HG02943 (cell line): ENCODE measurements around the gene HIVEP3.

Experiments
- ATAC-seq: cut with Tn5 transposase; IDR thresholded peaks from one replicate; pipeline ENCODE4 v1.9.1; 2021; ENCODE audit warnings: mild to moderate bottlenecking, low read depth, moderate library complexity; ENCODE audit not compliant: unreplicated experiment

Gene HIVEP3

DNA sequence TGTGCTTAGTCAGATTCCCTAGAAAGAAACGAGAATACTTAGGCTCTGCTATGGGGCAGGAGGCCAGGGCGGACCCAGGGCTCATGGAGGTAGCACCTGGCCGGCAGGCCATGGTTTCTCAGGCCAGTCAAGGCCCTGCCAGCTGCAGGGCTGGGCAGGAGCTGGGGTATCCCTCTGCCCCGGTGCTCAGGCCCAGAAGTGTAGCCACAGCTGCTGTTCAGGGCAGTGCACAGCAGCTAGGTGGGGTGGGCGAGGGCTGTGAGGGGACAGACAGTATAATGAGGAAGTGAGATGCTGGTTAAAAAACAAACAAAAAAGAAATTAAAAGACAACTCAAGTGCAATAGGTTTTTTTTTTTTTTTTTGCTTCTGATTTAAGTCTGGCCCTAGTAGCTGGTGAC lies 400.3 kb downstream of the HIVEP3 start:
- no peak for ATAC-seq

DNA sequence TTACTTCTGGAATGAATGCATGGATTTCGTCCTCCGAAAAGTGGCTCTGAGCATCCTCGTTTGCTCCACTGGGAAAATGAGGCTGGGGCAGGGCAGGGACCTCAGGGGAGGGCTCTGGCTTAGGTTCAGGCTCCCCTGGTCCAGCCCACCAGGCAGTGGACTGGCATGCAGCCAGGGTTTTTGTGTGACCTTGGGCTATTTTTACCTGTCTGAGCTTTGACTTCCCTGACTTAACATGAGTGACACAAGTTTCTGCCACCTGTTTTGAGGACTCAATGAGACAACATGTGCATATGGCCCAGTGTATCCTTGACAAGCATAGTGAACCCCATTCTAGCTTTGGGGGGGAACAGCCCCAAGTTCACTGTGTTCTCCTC lies 401.7 kb downstream of the HIVEP3 start:
- ATAC-seq, result no peak

DNA sequence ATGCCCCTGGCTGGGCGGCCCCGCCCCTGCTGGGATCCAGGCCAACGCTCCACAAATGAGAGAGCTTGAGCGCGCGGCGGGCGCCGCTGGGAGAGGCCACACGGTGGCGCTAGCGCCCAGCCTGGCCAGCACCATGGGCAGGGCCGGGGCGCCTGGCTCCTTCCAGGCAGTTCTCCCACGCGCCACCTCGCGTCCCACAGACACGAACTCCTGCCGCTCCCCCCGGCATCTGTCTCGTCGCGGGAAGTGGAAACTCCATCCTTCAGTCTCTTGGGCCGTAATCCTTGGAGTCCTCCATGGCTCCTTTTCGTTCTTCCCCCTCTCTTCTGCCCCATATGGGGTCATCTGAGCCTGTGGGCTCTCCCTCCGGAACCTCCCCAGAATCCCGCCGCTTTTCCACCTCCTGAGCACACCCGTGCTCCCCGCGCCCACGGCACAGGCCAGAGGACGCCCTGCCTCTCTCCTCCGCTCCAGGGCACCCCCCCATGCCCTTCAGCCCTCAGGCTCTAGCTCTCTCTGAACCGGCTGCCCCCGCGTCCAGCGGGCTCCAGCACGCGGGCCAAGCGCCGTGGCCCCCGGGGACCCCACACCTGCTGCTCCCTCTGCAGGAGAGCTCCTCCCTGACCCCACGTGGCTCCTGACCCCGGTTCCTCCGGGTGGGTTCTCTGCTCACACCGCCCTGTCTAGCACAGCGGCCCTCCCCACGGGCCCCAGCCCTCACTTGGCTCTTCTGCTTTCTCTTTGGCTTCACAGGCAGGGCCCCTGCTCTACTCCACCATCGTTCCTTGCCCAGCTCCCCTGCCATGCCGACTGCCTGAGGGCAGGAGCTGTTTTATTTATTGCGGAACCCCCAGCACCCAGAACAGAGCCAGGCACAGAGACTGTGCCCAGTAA lies 402.3 kb downstream of the HIVEP3 start:
- ATAC-seq, result peak; percentile 56

DNA sequence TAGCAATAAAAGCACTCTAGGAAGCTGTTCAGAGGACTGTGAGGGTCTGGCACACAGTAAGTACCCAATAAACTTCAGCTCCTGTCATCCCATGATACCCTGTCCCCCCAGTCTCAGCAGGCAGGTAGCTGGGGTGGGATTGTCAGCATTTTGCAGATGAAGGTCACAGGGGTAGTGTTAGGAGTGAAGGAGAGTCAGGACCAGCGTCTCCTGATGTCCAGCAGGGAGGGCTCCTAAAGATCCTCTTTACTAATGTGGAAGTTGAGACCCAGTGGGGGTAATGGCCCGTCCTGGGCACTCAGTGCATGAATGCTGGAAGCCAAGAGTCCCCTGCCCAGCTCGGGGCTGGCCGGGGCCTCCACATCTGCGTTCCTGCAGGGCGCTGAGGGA lies 402.9 kb downstream of the HIVEP3 start:
- ATAC-seq, result no peak

DNA sequence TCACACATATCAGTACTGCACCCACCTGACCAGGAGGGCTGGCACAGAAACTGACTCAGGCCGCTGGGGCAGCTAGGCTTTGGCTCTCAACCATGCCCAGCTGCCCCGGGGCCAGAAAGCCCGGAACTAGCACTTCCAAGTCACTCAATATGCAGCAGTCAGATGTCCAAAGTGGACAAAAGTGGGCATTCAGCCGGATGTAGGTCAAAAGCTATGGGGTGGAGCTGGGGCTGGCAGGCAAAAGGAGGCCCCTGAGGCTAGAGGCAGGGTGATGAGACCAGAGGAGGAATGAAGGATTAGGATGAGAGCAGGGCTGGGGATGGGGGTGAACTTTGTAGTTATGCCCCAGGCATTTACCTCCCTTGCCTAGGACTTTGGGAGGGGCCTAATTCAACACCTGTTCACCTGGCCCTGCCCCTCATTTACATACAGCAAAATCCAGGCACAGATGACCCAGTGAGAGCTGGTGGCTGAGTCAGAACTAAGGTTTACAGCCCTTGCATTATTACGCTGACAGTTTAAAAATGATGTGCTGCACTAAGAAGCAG lies 403.5 kb downstream of the HIVEP3 start:
- ATAC-seq, result no peak

DNA sequence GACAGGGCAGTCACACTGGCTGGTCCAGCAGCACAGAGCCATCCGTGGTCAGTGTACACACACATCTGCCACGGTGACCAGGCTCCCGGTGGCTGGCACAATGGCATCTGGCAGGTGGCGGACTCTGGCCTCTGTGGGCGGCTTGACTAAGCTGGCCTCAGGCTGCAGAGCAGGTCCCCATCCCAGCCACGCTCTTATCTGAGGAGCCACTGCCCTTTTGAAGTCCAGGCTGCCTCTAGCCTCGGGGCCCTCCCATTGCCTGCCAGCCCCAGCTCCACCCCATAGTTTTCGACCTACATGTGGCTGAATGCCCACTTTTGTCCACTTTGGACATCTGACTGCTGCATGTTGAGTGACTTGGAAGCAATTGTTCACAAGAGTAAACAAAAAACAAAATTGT lies 404.3 kb downstream of the HIVEP3 start:
- no peak for ATAC-seq

DNA sequence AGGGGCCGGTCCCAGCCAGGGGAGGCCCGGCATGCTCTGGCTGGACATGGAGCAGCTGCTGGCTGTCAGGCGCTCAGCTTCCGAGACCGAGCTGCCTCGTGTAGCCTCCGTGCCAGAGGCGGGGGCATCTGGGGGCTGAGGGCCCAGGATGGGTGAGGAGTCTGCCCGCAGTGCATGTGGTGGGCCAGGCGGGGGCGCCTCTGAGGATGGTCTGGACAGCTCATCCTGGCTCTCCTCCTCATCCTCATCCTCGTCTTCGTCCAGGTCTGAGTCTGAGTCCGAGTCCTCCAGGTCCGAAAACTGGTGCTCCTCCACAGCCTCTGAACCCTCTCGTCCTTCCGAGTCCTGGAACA lies 405.4 kb downstream of the HIVEP3 start:
- ATAC-seq, result no peak

DNA sequence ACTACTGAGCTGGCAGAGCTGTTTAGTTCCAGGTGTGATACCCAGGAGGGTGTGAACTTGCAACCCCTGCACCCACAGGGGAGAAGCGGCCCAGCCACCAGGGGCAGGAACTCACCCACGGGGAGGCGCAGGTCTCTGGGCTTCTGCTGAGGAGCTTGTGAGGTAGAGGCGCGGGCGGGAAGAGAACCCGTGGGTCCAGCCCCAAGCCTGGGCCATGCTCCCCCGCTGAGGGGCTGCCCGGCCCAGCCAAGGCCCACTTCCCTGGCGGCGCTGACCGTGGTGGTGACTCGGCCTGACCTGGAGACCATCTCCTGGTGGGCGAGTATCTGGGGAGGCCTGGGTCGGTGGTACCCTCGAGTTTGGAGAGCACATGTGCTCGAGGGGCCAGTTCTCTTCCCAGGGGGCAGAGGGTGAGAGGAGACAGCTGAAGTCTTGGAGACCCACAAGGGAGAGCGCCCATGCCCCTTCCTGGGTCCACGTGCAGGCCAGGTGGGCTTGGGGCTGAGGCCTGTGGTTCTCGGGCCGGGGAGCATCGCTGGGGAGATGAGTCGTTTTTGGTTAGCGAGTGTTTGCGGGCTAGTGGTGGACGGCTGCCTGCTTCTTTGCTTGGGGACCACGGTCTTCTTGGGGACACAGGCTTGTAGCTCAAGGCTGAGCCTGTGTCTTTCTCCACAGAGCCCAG lies 405.9 kb downstream of the HIVEP3 start:
- ATAC-seq, result no peak

DNA sequence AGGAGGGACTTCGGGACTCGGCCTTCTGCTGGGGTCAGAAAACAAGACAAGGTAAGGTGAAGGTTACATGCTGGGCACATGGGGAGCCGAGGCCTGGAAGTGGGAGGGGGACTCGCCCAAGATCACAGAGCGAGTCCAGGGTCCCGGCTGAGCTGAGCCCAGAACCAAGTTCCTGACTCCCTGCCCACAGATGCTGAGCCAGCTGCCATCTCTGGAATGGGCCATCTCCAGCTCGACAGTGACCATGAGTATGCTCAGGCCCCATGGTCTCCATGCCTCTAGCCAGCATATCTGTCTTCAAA lies 407.5 kb downstream of the HIVEP3 start:
- ATAC-seq, result no peak

DNA sequence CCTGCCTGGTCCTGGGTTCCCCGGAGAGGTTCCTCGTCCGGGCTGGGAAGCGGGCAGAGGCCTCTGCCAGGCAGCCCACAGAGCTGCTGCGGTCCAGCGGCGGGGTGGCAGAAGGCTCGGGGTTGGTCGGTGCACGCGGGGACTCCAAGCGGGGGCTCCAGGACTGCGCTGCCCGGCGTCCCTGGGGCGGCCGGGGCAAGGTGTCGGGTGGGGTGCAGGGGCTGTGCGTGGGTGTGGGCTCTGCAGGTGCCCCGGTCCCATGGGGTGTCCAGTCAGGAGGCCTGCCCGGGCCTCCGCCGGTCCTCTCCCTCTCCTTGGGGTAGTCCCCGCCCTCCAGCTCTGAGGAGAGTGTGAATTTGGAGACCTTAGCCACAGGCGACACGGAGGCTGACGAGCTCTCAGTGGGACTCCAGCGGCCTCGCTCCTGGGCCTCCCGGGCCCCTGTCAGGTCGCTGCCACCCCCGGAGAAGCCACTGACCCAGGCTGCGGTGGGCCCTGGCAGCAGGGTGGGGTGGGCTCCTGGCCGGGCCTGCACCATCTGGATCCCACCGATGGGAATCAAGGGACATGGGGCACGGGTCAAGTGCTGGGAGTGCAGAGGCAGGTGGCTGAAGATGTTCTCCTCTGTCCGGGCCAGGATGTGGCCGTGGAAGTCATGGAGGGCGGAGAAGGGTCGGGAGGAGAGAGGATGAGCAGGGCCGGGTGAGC lies 408.0 kb downstream of the HIVEP3 start:
- ATAC-seq, result no peak

DNA sequence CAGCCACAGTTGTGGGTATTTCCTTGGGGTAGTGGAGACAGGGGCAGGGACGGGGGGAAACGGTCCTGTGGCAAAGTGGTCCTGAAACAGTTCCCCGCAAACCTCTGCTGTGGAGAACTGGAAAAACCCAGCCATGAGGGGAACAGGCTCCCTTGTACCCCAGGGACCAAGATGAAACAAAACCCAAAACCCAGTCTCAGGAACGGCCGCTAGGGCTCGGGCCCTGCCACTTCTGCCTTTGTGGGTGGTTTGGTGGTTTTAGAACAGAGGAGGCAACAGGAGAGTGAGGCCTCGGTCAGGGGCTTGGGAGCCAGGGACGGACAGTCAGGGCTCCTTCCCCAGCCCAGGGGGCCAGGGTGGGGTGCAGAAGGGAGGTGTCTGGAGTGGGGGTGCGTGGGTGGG lies 409.5 kb downstream of the HIVEP3 start:
- no peak for ATAC-seq

DNA sequence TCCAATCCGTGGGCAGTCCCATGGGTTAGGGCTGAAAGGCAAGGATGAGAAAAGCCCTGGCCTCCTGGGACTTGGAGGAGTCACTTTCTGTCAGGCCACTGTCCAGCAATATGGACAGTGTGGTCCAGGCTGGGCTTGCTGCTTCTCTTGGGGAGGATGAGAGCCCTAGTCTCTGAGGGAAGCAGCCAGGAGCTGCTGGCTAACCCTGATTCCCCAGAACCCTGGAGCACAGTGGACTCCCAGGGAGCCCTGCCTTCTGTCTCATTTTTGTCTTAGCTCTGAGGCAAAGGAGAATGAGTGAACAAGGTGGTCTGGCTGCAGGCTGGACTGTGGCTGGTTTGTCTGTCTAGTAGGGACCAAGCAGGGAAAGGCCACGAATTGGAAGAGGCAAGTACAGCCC lies 410.4 kb downstream of the HIVEP3 start:
- no peak for ATAC-seq

DNA sequence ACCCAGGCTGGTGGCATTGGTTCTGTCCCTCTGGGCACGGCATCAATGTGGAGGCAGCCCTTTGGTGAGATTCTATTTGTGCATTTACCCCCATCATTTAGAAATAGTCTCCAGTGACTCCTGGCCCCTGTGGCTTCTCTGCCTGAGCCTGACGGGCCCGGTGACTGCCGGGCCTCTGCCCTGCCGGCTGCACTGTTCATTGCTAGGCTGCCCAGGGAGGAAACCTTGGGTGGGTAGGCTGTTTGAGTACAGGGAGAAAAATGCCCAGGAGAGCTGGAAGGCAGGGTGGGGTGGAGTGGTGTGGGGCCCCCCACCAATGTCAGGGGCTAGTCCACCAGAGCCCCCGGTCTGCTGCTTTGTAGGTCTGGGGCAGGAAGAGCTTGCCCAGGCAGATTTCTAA lies 410.9 kb downstream of the HIVEP3 start:
- ATAC-seq, result no peak

DNA sequence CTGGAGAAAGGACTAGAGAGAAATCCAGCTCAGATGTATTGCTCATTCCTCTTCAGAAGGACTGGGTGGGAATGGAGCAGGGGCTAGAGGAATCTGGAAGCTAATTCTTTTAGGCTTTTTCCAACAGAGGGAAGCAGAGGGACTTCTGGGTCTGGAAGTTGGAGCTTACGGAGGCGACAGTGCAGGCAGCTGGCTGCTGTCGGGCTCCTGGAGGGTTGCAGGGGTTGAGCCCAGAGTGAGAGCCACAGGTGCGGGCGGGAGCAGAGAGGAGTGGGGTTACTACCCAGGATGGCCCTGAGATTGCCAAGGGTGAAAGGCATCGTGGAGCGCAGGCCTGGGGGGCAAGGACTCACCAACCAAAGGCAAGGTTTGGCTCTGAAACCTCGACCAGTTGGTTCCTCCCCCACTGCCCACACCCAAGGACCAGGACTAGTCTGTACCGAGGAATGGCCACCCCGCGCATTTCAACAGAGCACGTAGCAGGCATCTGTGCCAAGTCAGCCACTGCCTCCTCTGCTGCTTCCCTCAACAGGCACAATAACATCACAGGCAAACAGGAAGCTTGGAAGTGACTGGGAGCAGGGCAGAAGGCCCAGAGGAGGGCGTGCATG lies 411.5 kb downstream of the HIVEP3 start:
- ATAC-seq, result no peak

DNA sequence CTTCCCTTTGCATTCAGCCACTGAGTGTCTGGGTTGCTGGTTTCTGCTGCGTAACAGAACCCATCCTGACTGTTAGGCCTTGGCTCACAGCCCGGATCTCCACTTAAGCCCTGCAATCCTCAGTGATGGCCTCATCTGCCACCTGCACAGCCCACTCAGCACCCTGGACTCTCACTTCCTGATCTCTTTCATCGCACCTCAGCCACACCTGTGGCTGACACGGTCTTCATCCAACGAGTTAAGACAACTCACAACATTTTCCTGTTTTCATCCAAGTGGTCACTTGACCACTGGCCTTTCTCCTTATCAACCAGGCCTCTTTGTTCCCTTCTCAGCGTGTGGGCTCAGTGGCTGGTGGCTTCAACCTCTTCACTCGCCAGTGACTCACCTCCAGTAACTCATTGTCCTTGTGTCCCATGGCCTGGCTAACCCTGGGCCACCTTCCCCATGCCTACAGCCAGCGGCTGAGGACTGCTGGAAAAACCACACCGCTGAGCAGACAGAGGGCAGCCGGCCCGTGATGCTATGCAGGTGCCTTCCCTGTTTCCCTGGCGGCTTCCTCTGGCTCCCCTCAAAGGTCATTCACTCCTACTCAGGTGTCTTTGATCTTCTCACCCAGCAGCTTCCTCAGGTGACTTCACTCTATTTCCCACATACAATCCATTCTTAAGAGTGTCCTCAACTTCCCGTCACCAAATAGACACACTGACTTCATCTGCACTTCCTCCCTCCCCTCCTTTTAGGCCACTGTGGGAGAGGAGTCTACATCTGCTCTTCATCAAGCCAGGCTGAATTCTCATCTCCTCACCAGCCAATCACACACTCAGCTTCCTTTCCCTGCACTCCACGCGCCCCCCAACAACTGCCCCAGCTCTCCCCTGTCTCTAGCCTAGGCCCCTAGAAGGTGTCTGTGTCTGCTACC lies 414.3 kb downstream of the HIVEP3 start:
- no peak for ATAC-seq

DNA sequence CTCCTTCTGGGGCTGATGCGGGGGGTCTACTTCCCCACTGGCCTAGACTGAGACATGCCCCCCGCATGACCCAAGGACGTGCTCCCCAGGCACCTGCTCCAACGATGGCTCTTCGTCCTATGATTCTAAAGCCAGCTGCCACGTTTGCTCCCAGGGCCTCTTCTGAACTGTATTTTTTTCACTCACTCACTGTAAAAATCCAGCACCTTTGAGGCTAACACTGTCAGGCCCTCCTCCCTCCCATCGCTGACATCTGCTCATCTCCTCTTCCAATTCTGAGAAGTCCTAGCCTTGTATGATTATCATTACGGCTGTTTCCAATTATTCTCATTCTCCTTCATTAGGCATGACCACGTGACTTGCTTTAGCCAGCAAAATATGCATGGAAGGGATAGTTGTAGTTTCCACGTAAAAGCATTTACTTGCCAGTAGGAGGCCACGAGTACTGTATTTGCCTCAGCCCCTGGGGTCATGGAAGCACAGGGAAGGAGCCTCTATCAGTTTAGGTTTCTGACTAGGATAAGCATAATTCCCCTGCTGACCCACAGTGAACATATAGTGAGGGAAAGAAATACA lies 415.1 kb downstream of the HIVEP3 start:
- no peak for ATAC-seq

DNA sequence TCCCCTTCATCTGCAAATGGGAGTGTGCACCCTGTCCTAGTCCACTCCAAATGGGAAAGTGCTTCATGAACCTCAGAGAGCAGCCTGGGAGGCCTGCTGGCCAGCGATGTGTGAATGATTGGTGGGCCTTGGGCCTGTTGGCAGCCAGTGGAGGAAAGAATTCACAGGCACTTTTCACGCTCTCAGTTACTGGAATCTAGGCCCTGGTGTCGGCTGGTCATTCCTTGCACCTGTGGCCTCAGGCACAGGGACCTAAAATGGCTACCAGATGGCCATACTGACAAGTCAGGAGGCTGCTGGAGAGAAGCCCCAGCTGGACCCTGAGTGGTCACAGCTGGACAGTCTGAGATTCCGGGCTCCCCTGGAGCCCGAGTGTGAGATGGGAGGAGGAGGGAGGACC lies 415.8 kb downstream of the HIVEP3 start:
- no peak for ATAC-seq

DNA sequence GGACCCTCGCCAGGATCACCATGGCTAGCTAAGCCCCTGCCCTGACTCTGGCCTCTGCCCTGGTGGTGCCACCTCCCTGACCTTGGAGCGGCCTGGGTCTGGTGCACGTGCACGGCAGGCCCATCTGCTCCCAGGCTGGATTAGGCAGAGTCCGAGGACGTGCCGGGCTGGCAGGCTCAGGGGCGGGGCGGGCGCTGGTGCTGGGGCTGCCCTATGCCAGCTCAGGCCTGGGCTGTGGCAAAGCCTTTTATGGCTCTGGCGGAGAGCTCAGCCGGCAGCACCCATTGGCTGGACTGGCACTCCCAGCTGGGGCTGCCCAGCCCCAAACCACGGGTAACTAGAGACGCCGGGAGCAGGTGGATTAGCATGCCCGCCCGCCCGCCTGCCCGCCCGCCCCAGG lies 417.1 kb downstream of the HIVEP3 start:
- no peak for ATAC-seq

DNA sequence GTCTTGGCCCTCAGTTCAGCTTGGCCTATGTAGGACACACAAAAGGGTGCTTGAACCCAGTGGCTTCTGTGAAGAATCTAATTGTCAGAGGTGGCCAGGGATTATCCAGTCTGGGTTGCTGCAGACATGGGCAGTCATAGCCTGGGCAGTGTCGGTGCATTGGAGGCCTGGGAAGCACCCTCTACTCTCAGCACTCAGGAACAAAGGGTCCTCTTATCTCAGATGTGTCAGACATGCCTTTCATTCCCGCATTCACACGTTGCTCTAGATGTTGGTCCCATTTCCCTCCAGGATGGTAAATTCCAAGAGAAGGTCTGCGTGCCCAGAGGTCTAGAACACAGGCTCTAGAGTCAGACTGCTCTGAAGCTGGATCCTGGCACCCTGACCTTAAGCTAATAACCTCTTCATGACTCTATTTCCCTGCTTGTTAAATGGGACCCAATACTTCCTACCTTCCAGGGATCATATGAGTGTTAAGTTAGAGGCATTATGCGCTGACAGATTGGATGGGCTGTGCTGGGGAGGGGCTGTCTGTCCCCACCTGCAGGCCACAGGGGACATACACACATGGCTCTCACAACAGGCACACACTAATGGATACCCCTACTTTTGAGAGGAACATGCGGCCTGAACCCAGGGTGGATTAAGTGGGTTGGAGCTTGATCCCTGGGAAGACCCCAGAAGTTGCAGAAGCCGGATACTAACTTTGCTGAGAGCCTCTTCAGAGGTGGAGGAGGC lies 417.8 kb downstream of the HIVEP3 start:
- ATAC-seq, result no peak
